Caki2 (cell line): ENCODE measurements around the gene PTGES2. TPM values are rescaled to one million over a fixed set of nuclear protein-coding genes. Genes with fewer than 3 reads are reported as not detected.
"Not testable (repeated sequence)": the region's sequence is repeated elsewhere in the genome, so short reads cannot be mapped to it uniquely, and the experiment has no call there.

Experiments used
- DNase-seq: peaks from one replicate; pipeline ENCODE4 v3.0.0-alpha.2; 2015; ENCODE audit warnings: low read depth
- in situ Hi-C: cut with HindIII; loops from 2 replicates; pipeline ENCODE4 v1.10.0; 2016; ENCODE audit warnings: low sequenced_read_pairs, low pct_unique_long_range_greater_than_20kb, mixed read lengths
- total RNA-seq: library from RNA; depleted of rRNA; stranded (reverse); fragments of >200 nt; shearing (Covaris generic); gene quantifications from 2 replicates; pipeline ENCODE4 v1.2.3, GENCODE V29; 2014; ENCODE audit warnings: low replicate concordance

PTGES2 gene
- total RNA-seq, 1 experiment from 2014 or later = 93.5 TPM

GRCh38 chr9:128111726-128112125 lies 15.8 kb downstream of the PTGES2 start:
- DNase-seq, in situ Hi-C loops: not testable (repeated sequence)

GRCh38 chr9:128109050-128109709 lies 18.3 kb downstream of the PTGES2 start:
- no peak for DNase-seq
- in situ Hi-C loops = no loop called here

- in situ Hi-C loops = no loop called here
- DNase-seq = no peak
Observed at GRCh38 chr9:128108269-128109049, 19.1 kb downstream of the PTGES2 start.

- in situ Hi-C loops = no loop called here
- DNase-seq = no peak
Observed at GRCh38 chr9:128107468-128108268, 19.9 kb downstream of the PTGES2 start.

GRCh38 chr9:128106940-128107467 lies 20.5 kb downstream of the PTGES2 start:
- in situ Hi-C loops = no loop called here
- DNase-seq = no peak

- in situ Hi-C loops = no loop called here
- no peak for DNase-seq
Observed at GRCh38 chr9:128106181-128106939, 21.2 kb downstream of the PTGES2 start.

DNA sequence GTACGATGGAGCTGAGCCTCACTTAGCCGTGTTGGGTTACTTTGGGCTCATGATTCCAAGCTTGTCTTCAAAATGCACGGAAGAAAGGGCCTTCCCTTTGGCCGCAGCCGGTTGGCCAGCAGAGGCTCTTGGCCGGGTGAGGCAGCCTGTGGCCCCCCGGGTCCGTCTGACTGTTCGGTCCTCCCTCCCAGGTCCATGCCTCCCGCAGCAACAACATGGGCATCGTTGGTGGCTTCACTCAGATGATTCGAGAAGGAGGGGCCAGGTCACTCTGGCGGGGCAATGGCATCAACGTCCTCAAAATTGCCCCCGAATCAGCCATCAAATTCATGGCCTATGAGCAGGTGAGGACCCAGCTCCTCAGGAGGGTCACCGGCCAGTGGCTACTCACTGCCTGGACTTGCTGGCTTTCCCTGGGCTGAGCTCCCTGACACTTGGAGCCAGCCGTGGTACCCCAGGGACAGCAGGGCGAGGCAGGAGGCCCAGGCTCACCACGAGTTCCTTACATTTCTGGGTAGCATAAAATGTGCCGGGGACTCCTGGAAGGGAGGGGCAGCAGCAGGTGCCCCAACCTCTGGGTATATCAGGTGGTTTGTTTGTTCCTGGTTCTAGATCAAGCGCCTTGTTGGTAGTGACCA lies 21.9 kb downstream of the PTGES2 start:
- DNase-seq = no peak
- in situ Hi-C loops = no loop called here

- no peak for DNase-seq
- in situ Hi-C loops = no loop called here
Observed at GRCh38 chr9:128104171-128104618, 23.3 kb downstream of the PTGES2 start.

DNA sequence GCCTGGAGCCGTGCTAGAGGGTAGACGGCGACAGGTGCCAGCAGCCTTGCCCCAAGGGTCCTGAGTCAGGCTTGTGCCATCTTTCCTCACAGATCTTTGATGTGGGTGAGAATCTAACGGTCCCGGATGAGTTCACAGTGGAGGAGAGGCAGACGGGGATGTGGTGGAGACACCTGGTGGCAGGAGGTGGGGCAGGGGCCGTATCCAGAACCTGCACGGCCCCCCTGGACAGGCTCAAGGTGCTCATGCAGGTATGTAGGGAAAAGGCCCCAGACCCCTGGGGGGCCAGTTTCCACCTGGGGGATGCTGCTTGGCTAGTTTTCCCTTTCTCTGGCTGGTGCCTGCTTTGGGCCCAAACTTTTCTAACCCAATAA lies 24.0 kb downstream of the PTGES2 start:
- in situ Hi-C loops = no loop called here
- no peak for DNase-seq

- in situ Hi-C loops = no loop called here
- no peak for DNase-seq
Observed at GRCh38 chr9:128102861-128103588, 24.5 kb downstream of the PTGES2 start.

DNA sequence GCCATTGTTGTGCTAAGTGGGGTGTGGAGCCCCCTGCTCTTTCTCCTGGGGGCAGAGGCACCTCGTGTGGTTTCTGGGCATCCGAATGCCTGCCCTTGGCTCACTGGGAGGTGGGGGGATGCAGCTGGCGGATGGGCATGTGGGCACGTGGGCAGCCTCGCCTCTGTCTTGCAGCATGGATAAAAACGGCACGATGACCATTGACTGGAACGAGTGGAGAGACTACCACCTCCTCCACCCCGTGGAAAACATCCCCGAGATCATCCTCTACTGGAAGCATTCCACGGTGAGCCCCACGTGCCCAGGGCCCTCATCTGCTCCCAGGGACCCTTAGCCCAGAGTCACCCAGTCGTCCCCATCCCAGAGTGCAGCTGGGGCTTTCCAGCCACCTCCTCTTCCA lies 25.3 kb downstream of the PTGES2 start:
- in situ Hi-C loops = no loop called here
- DNase-seq = no peak

DNA sequence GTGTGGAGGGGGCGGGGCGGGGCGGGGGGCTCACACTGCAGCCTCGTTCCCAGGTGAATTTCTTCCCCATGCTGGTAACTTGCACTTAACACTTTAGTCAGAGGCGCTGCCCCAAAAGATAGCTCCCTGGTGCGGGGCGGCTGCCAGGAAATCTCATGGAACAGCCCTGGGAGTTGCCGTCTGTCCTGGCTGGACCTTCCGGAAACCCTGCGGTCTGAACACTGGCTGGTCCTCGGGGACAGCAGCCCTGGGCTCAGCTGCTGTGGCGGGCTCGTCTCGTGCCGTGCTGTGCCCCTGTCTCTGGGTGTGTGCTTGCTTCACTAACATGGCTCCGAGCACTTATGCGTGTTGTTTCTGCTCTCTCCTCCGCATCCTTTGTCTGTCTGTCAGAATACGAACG lies 25.8 kb downstream of the PTGES2 start:
- in situ Hi-C loops = no loop called here
- no peak for DNase-seq

DNA sequence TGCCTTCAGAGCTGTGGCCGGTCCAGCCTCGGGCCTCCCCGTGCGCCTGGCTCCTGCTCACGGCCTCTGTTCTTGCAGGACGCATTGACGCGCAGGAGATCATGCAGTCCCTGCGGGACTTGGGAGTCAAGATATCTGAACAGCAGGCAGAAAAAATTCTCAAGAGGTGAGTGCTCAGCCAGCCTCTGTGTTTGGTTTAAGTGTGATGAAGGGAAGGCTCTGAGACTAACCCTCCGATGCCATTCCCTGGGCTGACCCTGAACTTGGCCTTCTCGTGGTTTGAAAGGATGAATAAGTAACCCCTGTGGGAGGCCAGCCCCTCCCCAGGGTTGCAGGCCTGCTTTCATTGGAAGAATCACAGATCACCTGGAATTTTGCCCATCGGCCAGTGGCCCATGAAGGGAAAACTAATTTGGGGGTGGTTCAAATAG lies 26.3 kb downstream of the PTGES2 start:
- peak; percentile 23 for DNase-seq
- in situ Hi-C loops = no loop called here

- no peak for DNase-seq
- in situ Hi-C loops = no loop called here
Observed at GRCh38 chr9:128100581-128100980, 26.9 kb downstream of the PTGES2 start.

DNA sequence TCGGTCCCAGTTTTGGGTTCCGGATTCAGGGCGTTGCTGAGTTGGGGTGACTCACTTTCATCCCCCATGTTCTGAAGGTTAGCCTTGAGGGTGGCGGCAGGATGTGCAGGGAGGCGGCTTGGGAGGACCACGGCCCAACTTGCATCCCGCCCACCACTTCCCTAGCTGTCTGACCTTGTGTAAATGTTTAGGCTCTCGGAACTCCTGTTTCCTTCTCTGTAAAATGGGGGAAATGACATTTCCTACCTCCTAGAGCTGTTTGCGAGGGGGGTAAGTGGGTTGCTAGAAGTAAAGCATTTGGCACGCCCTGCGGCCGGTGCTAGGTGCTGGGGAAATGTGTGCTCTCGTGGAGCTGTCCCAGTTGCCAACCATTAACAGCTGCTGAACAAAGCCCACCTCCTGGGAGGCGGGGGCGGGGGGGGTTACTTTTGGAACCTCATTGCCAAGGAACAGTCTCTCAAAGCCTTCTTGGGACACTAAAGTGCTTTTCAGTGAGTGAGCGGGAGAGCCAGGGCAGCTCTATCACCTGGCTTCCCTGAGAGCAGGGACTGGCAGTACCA lies 27.5 kb downstream of the PTGES2 start:
- DNase-seq = no peak
- in situ Hi-C loops = no loop called here

DNA sequence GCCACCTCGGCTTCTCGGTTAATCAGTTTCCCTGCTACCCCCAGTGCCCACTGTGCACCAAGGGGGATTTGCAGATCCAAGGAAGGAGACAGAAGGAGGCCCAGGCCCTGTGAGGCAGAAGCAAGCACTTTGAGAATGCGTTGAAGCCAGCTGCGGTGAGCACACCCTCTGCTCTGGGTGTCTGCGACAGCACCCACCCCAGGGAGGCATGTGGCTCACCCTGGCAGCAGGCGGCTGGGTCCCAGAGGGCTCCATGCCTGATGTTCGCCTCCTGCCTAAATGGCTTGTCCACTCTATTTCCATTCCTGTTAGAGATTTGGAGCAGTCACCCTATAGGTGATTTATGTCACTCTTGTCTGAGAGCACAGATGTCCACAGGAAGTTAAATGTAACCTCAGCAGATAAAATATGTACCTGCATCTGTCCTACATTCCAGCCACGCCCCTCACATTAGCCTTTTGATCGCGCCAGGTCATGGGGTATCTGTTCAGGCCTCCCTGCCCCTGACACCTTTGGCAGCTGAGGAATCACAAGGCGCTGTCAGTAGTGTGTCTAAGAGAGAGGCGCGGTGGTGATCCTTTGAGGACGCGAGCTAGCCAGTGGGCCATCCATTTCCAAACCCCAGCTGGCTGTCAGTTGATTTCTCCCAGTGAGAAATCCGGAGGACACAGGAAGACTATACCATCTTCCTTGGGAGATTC lies 28.1 kb downstream of the PTGES2 start:
- in situ Hi-C loops = no loop called here
- DNase-seq = no peak
